Tibial nerve (tissue), 4 donors: ENCODE results near the gene CD8A.
"Not testable (repeated sequence)": the region's sequence is repeated elsewhere in the genome, so short reads cannot be mapped to it uniquely, and the experiment has no call there.

Source experiments
- EP300 ChIP-seq, 2 donors: sonication (generic); formaldehyde crosslinking; IDR thresholded peaks; one replicate each; pipeline ENCODE4 v1.6.1; 2017; ENCODE audit warnings: antibody characterized with exemption in 2 of 2, mild to moderate bottlenecking in 1 of 2
- POLR2A ChIP-seq, 2 donors: fragments of 450-650 bp; IDR thresholded peaks; one replicate each; pipeline ENCODE4 v1.6.1; 2017; ENCODE audit warnings: antibody characterized with exemption in 2 of 2, mild to moderate bottlenecking in 2 of 2, moderate library complexity in 2 of 2
- TF ChIP-seq, protein P1 (sequence below), 5 experiments: fragments of 200-600 bp in 3 of 5; fragments of 450-650 bp in 2 of 5; sonication (generic) in 3 of 5; IDR thresholded peaks; one replicate each; pipeline ENCODE4 v1.5.1; 2016 to 2019; ENCODE audit warnings: antibody characterized with exemption in 5 of 5, mild to moderate bottlenecking in 3 of 5, moderate library complexity in 2 of 5

DNA sequence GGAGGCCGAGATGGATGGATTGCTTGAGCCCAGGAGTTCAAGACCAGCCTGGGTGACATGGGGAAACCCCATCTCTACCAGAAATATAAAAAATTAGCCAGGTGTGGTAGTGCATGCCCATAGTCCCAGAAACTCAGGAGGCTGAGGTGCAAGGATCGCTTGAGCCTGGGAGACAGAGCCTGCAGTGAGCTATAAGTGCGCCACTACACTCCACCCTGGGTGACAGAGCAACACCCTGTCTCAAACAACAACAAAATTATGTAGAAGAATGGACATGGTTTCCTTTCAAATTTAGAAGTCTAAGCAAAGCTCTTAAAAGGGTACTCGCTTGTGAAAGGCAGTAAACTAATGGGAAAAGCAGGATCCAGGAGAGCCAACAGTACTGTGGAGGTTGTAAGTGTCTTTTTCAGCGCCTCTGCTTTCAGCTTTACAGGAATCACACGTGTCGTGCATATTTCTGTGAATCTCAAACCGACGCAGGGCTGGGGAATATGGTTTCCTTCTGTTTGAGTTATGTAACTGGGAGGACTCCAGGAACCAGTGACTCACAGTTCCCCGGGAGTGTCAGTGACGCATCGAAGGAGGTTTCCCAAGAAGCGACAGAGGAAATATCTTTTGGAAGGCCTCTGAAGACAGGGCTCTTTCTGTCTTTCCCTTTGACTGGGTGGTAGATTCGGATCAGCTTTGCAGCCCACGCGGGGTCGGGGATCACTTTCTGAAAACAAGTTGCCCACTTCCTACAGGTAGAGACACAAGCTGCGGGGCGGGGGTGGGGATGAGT is 46.4 kb upstream of the CD8A start:
- TF ChIP-seq, protein P1, sequence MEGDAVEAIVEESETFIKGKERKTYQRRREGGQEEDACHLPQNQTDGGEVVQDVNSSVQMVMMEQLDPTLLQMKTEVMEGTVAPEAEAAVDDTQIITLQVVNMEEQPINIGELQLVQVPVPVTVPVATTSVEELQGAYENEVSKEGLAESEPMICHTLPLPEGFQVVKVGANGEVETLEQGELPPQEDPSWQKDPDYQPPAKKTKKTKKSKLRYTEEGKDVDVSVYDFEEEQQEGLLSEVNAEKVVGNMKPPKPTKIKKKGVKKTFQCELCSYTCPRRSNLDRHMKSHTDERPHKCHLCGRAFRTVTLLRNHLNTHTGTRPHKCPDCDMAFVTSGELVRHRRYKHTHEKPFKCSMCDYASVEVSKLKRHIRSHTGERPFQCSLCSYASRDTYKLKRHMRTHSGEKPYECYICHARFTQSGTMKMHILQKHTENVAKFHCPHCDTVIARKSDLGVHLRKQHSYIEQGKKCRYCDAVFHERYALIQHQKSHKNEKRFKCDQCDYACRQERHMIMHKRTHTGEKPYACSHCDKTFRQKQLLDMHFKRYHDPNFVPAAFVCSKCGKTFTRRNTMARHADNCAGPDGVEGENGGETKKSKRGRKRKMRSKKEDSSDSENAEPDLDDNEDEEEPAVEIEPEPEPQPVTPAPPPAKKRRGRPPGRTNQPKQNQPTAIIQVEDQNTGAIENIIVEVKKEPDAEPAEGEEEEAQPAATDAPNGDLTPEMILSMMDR (IDR thresholded peaks at IDR 0.05): not testable (repeated sequence)
- not testable (repeated sequence) for TF ChIP-seq POLR2A (IDR thresholded peaks at IDR 0.05)
- TF ChIP-seq EP300 (IDR thresholded peaks at IDR 0.05): peak in 1 of 2 donors; percentile 48
